Measurements from ENCODE around the gene OTUB2.

The OTUB2 gene

DNA sequence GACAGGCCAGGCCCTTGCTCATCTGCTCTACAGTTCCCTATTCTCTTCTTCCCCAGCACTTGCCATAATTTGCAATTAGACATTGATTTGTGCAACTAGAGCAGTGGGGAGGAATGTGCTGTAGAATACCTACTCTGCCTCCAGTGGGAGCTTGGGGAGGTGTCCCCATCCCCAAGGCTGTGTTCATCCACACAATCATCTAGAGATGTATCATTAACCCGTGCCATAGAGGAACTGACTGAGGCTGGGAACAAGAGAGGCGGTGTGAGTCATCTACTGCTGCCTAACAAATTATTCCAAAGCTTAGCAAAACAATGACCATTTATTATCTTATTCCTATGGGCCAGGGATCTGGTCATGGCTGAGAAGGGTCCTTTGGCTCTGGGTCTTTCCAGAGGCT is 5.1 kb upstream of the OTUB2 start:
- no peak for DNase-seq (ENCODE audit: low read depth, low spot score)

DNA sequence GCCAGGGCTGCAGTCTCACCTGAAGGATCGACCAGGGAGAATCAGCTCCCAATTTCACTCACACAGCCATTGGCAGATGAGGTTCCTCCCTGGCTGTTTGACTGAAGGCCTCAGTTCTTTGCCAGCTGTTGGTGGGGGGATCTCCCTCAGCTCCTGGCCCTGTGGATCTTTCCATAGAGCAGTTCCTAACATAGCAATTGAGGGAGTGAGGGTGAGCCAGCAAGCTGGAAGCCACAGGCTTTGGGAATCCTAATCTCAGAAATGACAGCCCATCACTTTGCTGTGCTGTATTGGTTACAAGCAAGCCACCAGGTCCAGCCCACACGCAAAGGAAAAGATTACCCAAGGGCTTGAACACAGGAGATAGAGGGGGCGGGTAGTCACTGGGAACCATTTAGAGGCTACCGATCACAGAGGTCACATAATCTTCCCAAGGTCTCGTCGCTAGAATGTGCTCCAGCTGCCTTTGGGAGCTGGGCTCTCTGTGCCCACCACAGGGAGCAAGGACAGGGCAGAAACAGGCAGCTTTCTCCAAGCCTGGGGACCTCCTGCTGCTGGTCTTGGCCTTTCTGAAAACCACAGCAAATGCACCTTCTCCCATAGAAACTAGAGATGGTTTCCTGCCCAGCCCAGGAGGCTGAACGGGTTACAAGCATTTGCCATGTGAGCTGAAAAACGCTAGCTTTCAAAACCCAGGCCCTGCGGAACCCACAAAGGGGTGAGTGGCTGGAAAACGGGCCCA is 4.6 kb upstream of the OTUB2 start:
- DNase-seq (ENCODE audit: low read depth, low spot score): no peak

DNA sequence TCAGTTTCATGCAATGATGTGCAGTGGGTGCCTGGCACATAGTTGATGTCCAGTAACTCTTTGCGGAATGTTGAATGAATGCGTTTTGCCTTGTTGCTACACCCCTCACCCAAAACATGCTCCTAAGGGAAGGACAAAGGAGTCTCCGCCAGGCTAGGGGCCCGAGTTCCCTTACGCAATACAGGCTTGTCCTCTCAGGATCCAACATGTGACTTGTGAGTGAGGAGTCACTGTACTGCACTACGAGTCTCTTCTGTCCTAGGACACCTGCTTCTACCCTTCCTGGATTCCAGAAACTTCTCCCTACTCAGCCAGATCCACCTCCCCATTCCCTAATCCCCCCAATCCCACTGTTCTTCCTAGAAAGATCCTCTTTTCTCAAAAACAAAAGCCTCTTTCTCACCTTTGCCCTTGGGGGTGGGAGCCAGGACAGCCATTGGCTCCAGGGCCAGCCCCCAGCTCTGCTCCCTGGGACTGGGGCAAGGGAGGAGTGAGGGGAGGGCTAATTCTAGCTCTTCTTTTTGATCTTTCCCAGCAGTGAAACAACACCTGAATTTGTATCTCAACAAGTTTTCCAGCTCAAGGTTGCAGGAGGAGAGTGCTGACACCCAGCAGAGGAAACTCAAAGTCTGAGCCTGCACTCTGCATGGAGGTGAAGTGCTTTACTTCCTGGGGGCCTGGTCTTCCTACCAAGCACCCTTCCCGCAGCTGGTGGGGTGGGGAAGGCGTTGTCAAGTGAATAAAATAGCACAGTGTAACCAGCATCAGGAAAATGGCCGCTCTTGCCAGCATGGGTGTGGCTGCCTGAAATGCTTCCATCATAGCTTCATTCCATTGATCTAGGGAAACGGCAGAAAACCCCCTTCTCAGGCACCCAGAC is 3.4 kb upstream of the OTUB2 start:
- no peak for DNase-seq (ENCODE audit: low read depth, low spot score)

GRCh38 chr14:94024549-94024948 is 1.6 kb upstream of the OTUB2 start:
- DNase-seq (ENCODE audit: low read depth, low spot score): no peak

DNA sequence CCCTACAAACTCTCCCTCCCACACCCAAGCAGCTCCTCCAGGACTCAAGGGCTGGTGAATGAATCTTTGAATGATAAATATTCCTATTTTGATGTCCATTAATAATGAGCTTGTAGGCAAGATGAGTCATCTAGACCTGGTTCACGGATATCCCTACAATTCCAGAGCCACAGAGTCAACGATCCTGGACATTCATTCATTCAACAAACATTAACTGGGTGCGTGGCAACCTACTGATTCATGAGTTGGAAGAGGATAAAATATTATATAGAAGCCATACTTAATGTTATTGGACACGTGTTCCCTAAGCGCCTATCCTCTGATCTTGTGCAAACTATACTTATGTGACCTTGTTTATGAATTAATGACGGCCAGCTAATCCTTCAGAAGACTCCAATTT is 420 bp upstream of the OTUB2 start:
- DNase-seq (ENCODE audit: low read depth, low spot score): no peak

DNA sequence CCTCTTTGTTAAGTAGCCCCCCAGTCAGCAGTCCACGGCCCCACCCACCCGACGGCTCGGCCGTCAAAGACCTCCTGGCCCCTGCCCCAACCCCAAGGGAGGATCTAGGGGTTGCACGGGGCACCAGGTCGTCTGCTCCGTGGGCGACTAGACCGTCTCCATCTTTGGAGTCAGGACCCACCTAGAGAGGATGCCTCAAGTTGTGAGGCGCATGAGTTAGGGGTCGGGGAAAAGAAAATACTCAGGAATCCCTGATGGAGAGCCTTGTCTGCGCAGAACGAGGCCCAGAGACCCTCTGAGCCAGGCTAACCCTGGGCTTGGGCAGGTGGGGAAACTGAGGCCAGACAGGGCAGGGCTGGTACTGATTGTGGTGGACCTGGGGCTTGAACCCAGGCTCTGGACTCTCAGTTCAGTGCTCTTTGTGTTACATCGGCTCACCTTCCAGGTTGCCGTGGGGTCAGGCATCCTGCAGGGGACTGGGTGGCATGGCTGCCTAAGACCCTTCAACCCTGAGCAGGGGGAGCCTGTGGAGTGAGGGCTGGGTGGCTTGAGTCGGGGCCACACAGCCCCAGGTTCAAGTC is 839 bp downstream of the OTUB2 start:
- no peak for DNase-seq (ENCODE audit: low read depth, low spot score)

DNA sequence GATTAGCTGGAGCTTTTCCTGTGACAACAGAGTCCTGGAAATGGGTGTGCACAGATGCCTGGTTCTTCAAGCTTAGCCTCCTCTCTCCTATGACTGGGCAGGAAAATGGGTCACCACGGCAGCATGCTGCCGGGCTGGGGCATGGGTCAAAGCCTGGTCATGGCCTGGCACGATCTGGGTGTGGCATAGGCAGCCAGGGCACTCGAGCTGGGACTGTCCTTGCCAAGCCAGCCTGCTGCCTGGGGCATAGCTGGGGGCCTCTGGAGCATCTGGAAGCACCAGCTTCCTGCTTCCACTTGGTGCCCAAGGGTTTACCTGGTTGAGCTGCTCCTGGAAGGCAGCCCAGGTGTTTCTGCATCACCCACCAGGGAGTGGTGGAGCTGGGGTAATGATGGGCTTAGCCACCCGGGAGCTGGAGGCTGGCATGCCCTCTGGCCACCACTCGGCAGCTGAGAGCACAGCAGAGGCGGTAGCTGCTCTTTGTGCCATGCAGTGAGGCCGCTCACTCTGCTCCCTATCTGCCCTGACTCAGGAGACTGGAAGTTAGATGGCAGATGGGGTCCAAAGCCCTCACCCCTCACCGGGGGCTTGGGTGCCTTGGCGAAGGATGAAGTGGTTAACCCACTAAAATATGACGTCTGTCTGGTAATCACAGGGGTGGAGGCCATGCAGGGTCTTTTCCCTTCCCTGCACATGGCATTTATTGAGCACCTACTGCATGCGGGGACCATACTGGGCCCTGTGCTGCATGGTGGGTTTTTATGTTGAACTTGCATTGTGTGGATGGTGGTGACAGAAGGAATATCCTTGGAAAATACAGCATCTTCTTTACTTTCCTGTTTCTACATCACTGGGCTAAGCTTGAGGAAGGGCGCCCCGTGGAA is 1.7 kb downstream of the OTUB2 start:
- DNase-seq (ENCODE audit: low read depth, low spot score): no peak

DNA sequence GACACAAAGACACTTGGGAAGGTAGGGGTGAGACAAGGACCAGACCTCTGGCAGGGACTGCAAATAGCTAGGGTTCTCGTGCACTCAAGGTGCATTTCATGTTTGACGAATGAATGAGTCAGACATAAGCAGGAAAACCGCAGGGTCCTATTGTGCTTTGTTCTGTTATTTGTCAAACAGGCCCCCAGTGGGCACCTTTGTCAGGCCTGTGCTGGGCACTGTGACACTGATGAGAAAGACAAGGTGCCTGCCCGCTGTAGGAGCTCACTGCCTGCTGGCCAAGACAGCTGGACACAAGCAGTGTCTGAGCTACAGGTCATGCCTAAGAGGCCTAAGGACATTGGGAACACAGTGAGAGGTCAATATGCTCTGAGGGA is 2.3 kb downstream of the OTUB2 start:
- DNase-seq (ENCODE audit: low read depth, low spot score): no peak

- DNase-seq (ENCODE audit: low read depth, low spot score): no peak
Measured at GRCh38 chr14:94029265-94029664, 3.1 kb downstream of the OTUB2 start.

- DNase-seq (ENCODE audit: low read depth, low spot score): no peak
Measured at GRCh38 chr14:94029671-94030203, 3.6 kb downstream of the OTUB2 start.

DNA sequence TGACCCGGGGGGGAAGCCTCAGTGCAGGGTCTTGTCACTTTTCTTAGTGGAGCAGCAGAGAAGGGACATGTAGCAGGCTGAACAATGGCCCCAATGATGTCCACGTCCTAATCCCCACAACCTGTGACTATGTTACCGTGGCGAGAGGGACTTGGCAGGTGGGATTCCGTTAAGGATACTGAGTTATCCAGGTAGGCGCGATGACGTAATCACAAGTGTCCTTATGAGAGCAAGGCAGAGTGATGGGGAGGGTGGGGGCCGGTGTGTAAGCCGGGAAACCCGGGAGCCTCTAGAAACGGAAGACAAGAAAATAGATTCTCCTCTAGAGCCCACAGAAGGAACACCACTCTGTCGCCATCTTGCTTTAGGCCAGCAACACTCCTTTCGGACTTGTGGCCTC is 4.4 kb downstream of the OTUB2 start:
- DNase-seq (ENCODE audit: low read depth, low spot score): no peak

- no peak for DNase-seq (ENCODE audit: low read depth, low spot score)
Measured at GRCh38 chr14:94031161-94031882, 5.2 kb downstream of the OTUB2 start.

- no peak for DNase-seq (ENCODE audit: low read depth, low spot score)
Measured at GRCh38 chr14:94031883-94032279, 5.7 kb downstream of the OTUB2 start.

DNA sequence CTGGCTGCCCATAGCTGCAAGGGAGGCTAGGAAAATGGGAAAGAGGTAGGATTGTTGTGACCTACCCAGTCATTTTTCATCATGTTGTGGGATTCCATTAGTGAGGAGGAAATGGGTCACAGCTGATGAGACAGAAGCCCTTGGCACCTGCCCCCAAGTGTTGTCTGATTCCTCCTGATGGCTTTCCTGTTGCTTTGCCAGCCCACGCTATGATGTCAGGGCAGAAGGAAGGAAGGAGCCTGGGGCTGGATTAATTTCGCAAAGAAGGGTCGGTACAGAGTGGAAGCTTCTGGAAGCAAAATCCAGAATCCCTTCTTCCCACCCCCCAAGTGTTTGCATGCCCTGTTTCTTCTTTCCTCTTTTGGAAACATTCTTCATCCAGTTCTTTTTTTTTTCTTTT is 8.7 kb downstream of the OTUB2 start:
- DNase-seq (ENCODE audit: low read depth, low spot score): no peak

DNA sequence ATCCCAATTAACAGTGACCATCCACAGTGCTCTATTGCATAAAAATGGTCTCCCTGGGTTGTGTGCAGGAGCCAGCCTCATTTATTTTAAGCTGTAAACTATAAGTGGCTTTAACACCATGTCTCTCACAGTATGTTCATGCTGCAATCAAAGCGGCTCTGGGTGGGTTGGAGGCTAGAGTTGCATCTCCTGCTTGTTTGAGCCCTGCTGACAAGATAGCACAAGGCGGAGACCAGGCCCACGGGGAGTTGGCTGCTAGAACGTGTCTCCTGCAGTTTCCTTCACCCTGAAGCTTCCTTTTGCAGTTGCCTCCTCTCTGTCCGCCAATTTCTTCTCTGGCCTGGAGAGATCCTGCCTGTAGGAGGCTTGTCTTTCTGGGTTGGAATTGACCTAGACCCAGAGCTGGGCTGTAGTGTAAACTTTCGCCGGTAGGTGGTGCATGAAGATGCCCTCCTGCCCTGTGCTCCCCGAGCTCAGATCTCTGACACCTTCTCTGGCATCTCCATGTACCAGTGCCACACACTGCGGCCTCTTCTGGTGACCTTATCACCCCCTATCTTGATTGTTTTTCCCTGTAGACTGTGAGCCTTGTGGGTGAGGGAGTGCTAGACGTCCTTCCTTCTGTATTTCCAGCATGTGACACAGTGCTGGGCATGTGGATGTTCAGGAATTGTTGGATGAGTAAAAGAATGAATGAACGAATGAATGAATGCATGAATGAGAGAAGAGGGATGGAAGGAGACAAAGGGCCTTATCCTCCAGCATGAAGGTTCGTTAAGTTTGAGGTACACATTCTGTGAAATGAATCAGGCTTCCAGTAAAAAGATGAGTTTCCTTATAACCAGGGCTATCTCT is 10.4 kb downstream of the OTUB2 start:
- DNase-seq (ENCODE audit: low read depth, low spot score): peak; percentile 42

DNA sequence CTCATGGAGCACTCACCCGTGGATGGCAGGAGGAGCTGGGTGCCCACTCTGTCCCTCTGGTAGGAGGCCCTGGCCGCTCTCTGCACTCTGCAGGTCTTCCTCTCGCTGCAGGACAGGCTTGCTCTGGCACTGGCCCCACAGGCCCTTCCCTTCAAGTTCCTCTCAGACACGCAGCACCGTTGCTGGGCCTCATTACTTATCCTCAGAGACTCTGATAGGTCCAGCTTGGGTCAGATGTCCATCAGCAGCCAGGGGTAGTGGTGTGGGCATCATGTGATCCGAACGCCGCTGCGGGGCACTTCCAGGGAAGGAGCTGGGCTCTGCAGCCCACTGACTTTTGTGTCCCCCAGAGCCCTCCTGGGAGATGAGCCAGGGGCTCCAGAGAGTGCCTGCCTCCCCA is 11.8 kb downstream of the OTUB2 start:
- DNase-seq (ENCODE audit: low read depth, low spot score): no peak

- DNase-seq (ENCODE audit: low read depth, low spot score): no peak
Measured at GRCh38 chr14:94038510-94038909, 12.4 kb downstream of the OTUB2 start.

GRCh38 chr14:94038921-94039629 is 12.9 kb downstream of the OTUB2 start:
- no peak for DNase-seq (ENCODE audit: low read depth, low spot score)

GRCh38 chr14:94040247-94040646 is 14.1 kb downstream of the OTUB2 start:
- DNase-seq (ENCODE audit: low read depth, low spot score): no peak

Measured in activated naive CD8-positive, alpha-beta T cell treated with anti-CD3 and anti-CD28 coated beads, Interleukin-2, amount 50 U/mL, for 16 hours (primary cell).